Anterior cingulate cortex (tissue), 58 donors: ENCODE measurements around the gene THTPA.
"Not testable (repeated sequence)": the region's sequence is repeated elsewhere in the genome, so short reads cannot be mapped to it uniquely, and the experiment has no call there.

Experiments used
- DNase-seq, 58 donors: peaks; one replicate each; lab custom pipeline; 2025; lab: John Stamatoyannopoulos, UW

The THTPA gene

GRCh38 chr14:23531391-23531790, 24.7 kb upstream of the THTPA start:
- DNase-seq: no peak

- DNase-seq: no peak
Observed at GRCh38 chr14:23532658-23533057, 23.4 kb upstream of the THTPA start.

GRCh38 chr14:23533652-23534435, 22.2 kb upstream of the THTPA start:
- DNase-seq: no peak

DNA sequence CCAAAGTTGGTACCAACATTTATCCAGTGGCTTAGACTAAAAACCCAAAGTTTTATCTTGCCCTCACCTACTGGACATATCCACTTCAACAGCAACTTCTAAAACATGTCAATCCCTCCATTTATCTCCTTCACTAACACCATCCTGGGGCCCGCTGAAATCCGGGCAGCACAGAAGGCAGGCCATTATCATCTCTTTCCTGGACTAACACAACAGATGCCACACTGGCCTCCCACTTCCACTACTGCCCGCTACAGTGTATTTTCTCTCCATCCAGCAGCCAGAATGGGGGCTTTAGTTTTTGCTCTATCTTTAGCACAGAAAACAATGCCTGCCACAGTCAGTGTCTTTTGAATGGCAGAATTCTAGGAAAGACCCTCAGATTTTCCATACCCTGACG, 20.1 kb upstream of the THTPA start:
- no peak for DNase-seq

DNA sequence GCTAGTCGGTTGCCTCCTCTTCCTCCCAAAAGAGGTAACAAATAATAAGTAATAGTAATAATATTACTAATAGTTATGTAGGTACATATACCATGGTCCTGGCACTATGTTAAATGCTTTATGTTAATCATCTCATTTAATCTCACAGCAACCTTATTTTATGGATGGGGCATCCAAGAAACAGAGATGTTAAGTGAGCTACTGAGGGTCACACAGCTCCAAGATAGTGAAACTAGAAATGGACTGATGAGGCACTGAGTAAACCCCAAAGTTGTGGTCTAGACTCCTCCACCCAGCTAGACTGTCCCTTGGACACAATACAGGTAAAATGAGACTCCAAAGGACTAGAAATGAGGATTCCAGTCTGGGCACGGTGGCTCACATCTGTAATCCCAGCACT, 19.6 kb upstream of the THTPA start:
- DNase-seq: no peak

- not testable (repeated sequence) for DNase-seq
Observed at GRCh38 chr14:23536906-23537305, 19.2 kb upstream of the THTPA start.

GRCh38 chr14:23537351-23538049, 18.6 kb upstream of the THTPA start:
- DNase-seq: peak in 6 of 58 donors; percentile 16 to 41 (median 34)

GRCh38 chr14:23538050-23538718, 17.9 kb upstream of the THTPA start:
- no peak for DNase-seq

DNA sequence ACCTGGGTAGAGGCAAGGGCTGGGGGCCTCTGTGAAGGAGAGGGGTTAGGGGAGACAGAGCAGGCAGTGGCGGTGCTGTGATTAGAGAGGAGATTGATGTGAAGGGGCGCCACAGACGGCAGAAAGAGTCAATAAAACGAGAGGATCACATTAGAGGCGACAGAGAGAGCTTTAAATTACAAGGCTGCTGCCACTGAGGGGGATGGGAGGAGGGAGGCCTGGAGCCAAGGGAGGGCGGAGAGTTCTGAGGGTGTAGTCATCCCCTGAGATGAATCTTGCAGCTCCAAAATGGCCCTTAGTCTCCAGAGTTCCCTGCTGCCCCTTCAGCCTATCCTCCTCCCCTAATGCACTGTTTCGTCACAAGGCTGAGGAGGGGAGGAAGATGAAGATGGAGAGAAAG, 17.3 kb upstream of the THTPA start:
- peak in 37 of 58 donors; percentile 16 to 73 (median 41) for DNase-seq

GRCh38 chr14:23539248-23540140, 16.6 kb upstream of the THTPA start:
- peak in 29 of 58 donors; percentile 19 to 77 (median 34) for DNase-seq

- no peak for DNase-seq
Observed at GRCh38 chr14:23540141-23540469, 16.0 kb upstream of the THTPA start.

DNA sequence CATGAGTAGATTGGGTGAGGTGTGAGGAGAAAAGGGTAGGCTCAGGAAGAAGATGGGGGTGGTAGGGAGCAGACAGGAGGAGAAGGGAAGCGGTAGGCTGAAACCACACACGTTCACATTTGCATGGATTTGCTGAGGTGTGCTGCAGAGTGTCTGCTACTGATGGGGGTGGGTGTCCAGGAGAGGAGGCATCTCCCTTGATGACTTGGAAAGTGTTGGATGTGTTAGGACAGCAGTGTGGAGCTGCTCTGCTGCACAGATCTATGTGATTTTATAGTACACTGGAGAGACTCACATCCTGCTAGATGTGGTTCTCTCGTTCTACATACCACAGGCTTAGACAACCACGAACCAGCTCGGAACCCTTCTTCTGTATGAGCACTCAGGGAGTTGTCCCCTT, 13.8 kb upstream of the THTPA start:
- DNase-seq: no peak

- no peak for DNase-seq
Observed at GRCh38 chr14:23543403-23543802, 12.7 kb upstream of the THTPA start.

DNA sequence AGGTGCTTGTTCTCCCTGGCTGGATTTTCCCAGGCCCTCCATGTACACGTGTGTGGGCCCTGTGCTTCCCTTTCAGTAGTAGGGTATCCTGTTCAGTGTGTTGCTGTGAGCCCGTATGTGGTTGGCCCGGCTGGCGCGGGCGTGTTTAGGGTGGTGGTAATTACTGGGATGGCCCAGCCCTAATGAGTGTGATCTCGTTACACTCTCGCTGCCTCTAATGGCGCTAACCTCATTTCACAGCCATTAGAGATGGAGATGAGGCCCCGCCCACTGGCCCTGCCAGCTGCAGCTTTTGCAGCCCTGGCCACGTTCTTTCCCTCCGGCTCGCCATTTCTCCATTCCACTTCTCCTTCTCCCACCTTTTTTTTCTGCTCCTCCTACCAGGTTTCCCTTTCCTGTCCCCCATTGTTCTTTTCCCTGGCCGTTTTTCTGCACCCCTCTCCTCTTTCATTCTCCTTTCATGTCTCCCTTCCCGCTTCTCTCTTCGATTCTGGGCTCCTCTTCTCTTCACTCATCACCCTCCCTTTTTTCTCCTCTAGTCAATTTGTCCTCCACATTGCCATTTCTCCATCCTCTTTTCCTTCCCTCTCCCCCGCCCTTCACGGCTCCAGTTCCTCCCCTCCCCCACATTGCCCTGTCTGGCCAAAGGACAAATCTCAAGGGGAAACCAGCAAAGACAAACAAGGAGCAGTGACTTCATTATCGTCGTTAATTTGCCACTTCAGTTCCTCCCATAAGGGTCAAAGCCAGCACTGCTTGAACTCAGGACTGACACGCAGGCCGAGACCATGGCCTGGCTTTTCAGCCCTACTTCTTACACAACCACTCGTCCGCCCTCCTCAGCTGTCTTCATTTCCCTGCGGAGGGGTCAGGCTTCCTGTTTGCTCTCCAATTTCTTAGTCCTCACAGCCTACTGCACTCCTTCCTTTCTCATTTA, 11.3 kb upstream of the THTPA start:
- peak in 35 of 58 donors; percentile 8 to 67 (median 38) for DNase-seq

DNA sequence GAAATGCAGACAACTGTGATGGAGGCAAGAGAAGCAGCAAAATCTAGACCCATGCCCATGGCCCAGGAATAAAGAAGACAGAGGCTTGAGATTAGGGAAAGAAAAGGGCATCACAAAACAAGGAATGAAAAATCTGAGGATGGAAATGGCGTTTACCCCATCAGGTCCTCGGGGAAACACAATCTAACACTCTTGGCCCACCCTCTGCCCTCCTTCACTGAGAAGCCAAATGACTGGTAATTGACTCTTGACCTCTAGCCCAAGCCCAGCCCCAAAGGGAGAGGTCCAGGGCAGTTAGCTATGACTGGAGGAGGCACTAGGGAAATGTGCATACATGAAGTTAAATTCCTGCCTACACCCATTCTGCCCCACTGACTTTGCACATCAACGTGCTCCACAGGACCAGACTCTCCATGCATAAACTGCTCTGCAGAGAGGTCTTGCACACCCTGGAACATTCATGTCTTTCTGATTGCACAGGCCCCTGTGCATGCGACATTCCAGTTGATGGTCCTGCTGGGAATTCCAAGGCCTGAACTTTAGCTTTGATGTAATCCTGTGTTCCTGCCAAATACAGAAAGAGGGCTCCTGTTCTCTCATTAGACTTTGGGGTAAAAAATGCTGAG, 10.2 kb upstream of the THTPA start:
- no peak for DNase-seq

DNA sequence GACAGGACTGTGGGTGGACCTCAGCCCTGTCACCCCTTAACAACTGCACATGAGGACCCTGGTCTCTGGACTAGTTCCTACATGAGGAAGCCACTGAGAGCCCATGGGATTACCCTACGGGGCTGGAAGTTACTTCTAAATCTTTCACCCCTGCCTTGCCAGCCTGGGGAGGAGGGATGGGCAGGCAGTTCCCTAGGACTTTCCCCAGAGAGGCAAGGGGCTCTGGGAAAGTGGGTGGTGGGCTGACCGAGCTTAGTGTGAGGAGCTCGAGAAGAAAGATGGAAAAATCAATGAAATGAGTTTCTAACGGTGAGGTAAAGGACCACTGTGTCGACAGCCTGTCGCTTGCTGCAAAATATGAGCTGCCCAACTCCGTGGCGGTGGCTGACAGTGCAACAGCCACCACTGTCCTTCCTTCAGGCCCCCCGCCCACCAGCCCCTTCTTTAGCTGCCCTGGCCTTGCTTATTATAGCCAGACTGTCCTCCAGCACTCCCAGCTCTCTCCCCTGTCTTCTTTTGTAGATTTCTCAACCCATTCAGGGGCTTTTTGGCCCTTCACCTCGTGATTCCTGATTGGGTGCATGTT, 9.5 kb upstream of the THTPA start:
- DNase-seq: no peak

- DNase-seq: no peak
Observed at GRCh38 chr14:23547924-23548323, 8.1 kb upstream of the THTPA start.
